BLaER1 (cell line): Measurements from ENCODE around the gene DIPK1B.
A peak's percentile ranks its signal among the peaks of the same experiment; 100 is the strongest.

Experiments used
- H3K27ac ChIP-seq: shearing (Covaris generic); formaldehyde crosslinking; 2 replicates; pipeline ENCODE4 v1.8.1; 2022
- H3K27me3 ChIP-seq: shearing (Covaris generic); formaldehyde crosslinking; 2 replicates; pipeline ENCODE4 v1.8.1; 2022
- H3K36me3 ChIP-seq: shearing (Covaris generic); formaldehyde crosslinking; 2 replicates; pipeline ENCODE4 v1.8.1; 2022
- H3K4me1 ChIP-seq: shearing (Covaris generic); formaldehyde crosslinking; 2 replicates; pipeline ENCODE4 v1.8.1; 2022
- H3K4me2 ChIP-seq: shearing (Covaris generic); formaldehyde crosslinking; 2 replicates; pipeline ENCODE4 v1.8.1; 2022
- H3K4me3 ChIP-seq: shearing (Covaris generic); formaldehyde crosslinking; 2 replicates; pipeline ENCODE4 v1.8.1; 2022
- H3K9ac ChIP-seq: shearing (Covaris generic); formaldehyde crosslinking; 2 replicates; pipeline ENCODE4 v1.8.1; 2022
- H3K9me3 ChIP-seq: shearing (Covaris generic); formaldehyde crosslinking; 2 replicates; pipeline ENCODE4 v1.8.1; 2022
- H4K20me1 ChIP-seq: shearing (Covaris generic); formaldehyde crosslinking; 2 replicates; pipeline ENCODE4 v1.8.1; 2022
- Cebpa-rat ChIP-seq: shearing (Covaris generic); IDR thresholded peaks from 2 replicates; pipeline ENCODE4 v1.8.1; 2022

The DIPK1B gene

GRCh38 chr9:136672431-136673087 is 39.8 kb upstream of the DIPK1B start:
- Histone ChIP-seq H3K4me2 (peak overlapping the region; percentile 99), H3K27me3 (peaks cover 2% of the 10 kb centered on the region; the same call in 1 of the 2 replicates), H3K4me3 (no peak overlapping the region), H3K27ac (peak overlapping the region; percentile 67), H3K4me1 (peaks cover 85% of the 10 kb centered on the region), H4K20me1 (peaks cover 81% of the 10 kb centered on the region), H3K9ac (no peak overlapping the region), H3K36me3 (peaks cover 61% of the 10 kb centered on the region), H3K9me3 (no peaks in the 10 kb centered on the region)
- TF ChIP-seq Cebpa-rat: no peak

- no peak overlapping the region for H3K4me3 ChIP-seq
- H3K9ac ChIP-seq: no peak overlapping the region
- H3K9me3 ChIP-seq: no peaks in the 10 kb centered on the region
- TF ChIP-seq Cebpa-rat: no peak
- H3K27me3 ChIP-seq: no peaks in the 10 kb centered on the region
- peaks cover 81% of the 10 kb centered on the region for H4K20me1 ChIP-seq
- H3K4me1 ChIP-seq: peaks cover 83% of the 10 kb centered on the region
- peak overlapping the region; percentile 63 for H3K27ac ChIP-seq
- H3K4me2 ChIP-seq: peak overlapping the region; percentile 99
- peaks cover 68% of the 10 kb centered on the region for H3K36me3 ChIP-seq
Measured at GRCh38 chr9:136673088-136673974, 39.0 kb upstream of the DIPK1B start.

GRCh38 chr9:136673975-136674785 is 38.2 kb upstream of the DIPK1B start:
- no peak overlapping the region for H3K4me3 ChIP-seq
- peaks cover 63% of the 10 kb centered on the region for H3K36me3 ChIP-seq
- no peaks in the 10 kb centered on the region for H3K9me3 ChIP-seq
- peak overlapping the region; percentile 99 for H3K4me2 ChIP-seq
- no peak overlapping the region for H3K9ac ChIP-seq
- peaks cover 83% of the 10 kb centered on the region for H3K4me1 ChIP-seq
- H3K27me3 ChIP-seq: no peaks in the 10 kb centered on the region
- TF ChIP-seq Cebpa-rat: no peak
- H3K27ac ChIP-seq: peak overlapping the region; percentile 63; the same call in 1 of the 2 replicates
- H4K20me1 ChIP-seq: peaks cover 81% of the 10 kb centered on the region

- H3K4me1 ChIP-seq: peaks cover 83% of the 10 kb centered on the region
- peaks cover 81% of the 10 kb centered on the region for H4K20me1 ChIP-seq
- no peaks in the 10 kb centered on the region for H3K9me3 ChIP-seq
- H3K4me3 ChIP-seq: no peak overlapping the region
- no peak for TF ChIP-seq Cebpa-rat
- peak overlapping the region; percentile 99 for H3K4me2 ChIP-seq
- H3K27ac ChIP-seq: no peak overlapping the region
- peaks cover 59% of the 10 kb centered on the region for H3K36me3 ChIP-seq
- H3K27me3 ChIP-seq: no peaks in the 10 kb centered on the region
- H3K9ac ChIP-seq: no peak overlapping the region
Measured at GRCh38 chr9:136674786-136675349, 37.5 kb upstream of the DIPK1B start.

- Histone ChIP-seq H3K27ac (no peak overlapping the region), H3K9me3 (no peaks in the 10 kb centered on the region), H4K20me1 (peaks cover 85% of the 10 kb centered on the region), H3K4me3 (no peak overlapping the region), H3K9ac (no peak overlapping the region), H3K27me3 (no peaks in the 10 kb centered on the region), H3K4me1 (peaks cover 83% of the 10 kb centered on the region), H3K36me3 (peaks cover 52% of the 10 kb centered on the region), H3K4me2 (0 out of 2 replicates have a peak overlapping the region, but pooled peaks have one; percentile 14)
- no peak for TF ChIP-seq Cebpa-rat
Measured at GRCh38 chr9:136675477-136676296, 36.7 kb upstream of the DIPK1B start.

GRCh38 chr9:136676297-136676794 is 36.0 kb upstream of the DIPK1B start:
- Histone ChIP-seq H3K9me3 (no peaks in the 10 kb centered on the region), H3K27ac (no peak overlapping the region), H4K20me1 (peaks cover 88% of the 10 kb centered on the region), H3K4me2 (no peak overlapping the region), H3K27me3 (no peaks in the 10 kb centered on the region), H3K4me1 (peaks cover 83% of the 10 kb centered on the region), H3K9ac (no peak overlapping the region), H3K36me3 (peaks cover 59% of the 10 kb centered on the region), H3K4me3 (no peak overlapping the region)
- TF ChIP-seq Cebpa-rat: no peak

GRCh38 chr9:136676920-136677686 is 35.3 kb upstream of the DIPK1B start:
- peaks cover 83% of the 10 kb centered on the region for H3K4me1 ChIP-seq
- H3K4me2 ChIP-seq: no peak overlapping the region
- H3K36me3 ChIP-seq: peaks cover 63% of the 10 kb centered on the region
- H3K27ac ChIP-seq: no peak overlapping the region
- no peaks in the 10 kb centered on the region for H3K27me3 ChIP-seq
- H3K9ac ChIP-seq: no peak overlapping the region
- TF ChIP-seq Cebpa-rat: no peak
- H4K20me1 ChIP-seq: peaks cover 88% of the 10 kb centered on the region
- no peaks in the 10 kb centered on the region for H3K9me3 ChIP-seq
- no peak overlapping the region for H3K4me3 ChIP-seq

GRCh38 chr9:136678034-136678433 is 34.3 kb upstream of the DIPK1B start:
- Histone ChIP-seq H3K27me3 (no peaks in the 10 kb centered on the region), H3K27ac (peak overlapping the region; percentile 75), H4K20me1 (peaks cover 89% of the 10 kb centered on the region), H3K36me3 (peaks cover 60% of the 10 kb centered on the region), H3K4me1 (peaks cover 81% of the 10 kb centered on the region), H3K4me3 (no peak overlapping the region), H3K9ac (peak overlapping the region; percentile 68), H3K9me3 (no peaks in the 10 kb centered on the region), H3K4me2 (peak overlapping the region; percentile 89; the same call in 1 of the 2 replicates)
- TF ChIP-seq Cebpa-rat: no peak
